GM23338 (cell line): ENCODE results near the gene PIK3IP1. TPM values are rescaled to one million over a fixed set of nuclear protein-coding genes. Genes with fewer than 3 reads are reported as not detected.

Experiments
- ATAC-seq: fragments of 200-7000 bp; cut with Tn5 transposase; 3 replicates; pipeline ENCODE4 v1.9.1; 2020
- DNase-seq: peaks from one replicate; pipeline ENCODE4 v3.0.0-alpha.2; 2015; ENCODE audit warnings: low spot score
- H2AFZ ChIP-seq: fragments of 200-600 bp; sonication (generic); 2 replicates; pipeline ENCODE4 v1.8.0; 2016; ENCODE audit warnings: antibody characterized with exemption, mild to moderate bottlenecking, moderate library complexity
- H3F3A ChIP-seq: fragments of 200-600 bp; sonication (generic); replicated peaks from 2 replicates; pipeline ENCODE4 v1.8.0; 2017; ENCODE audit warnings: antibody characterized with exemption, mixed run types, low read depth
- H3K27ac ChIP-seq: fragments of 200-600 bp; sonication (generic); 2 replicates; pipeline ENCODE4 v1.6.1; 2016; ENCODE audit warnings: low read depth
- H3K27me3 ChIP-seq: fragments of 200-600 bp; sonication (generic); 2 replicates; pipeline ENCODE4 v1.8.0; 2016; ENCODE audit warnings: mild to moderate bottlenecking, mixed run types, moderate library complexity; ENCODE audit not compliant: insufficient read depth
- H3K36me3 ChIP-seq: fragments of 200-600 bp; sonication (generic); 2 replicates; pipeline ENCODE4 v1.8.0; 2016; ENCODE audit warnings: mild to moderate bottlenecking; ENCODE audit not compliant: insufficient read depth
- H3K4me1 ChIP-seq: fragments of 200-600 bp; sonication (generic); 2 replicates; pipeline ENCODE4 v1.8.0; 2016; ENCODE audit warnings: mild to moderate bottlenecking, moderate library complexity; ENCODE audit not compliant: insufficient read depth
- H3K4me2 ChIP-seq: fragments of 200-600 bp; sonication (generic); 2 replicates; pipeline ENCODE4 v1.7.1; 2017; ENCODE audit warnings: mixed run types
- H3K4me3 ChIP-seq: fragments of 200-600 bp; sonication (generic); 2 replicates; pipeline ENCODE4 v1.6.1; 2016; ENCODE audit warnings: mixed run types
- H3K79me2 ChIP-seq: fragments of 200-600 bp; sonication (generic); replicated peaks from 2 replicates; pipeline ENCODE4 v1.8.0; 2017; ENCODE audit warnings: mild to moderate bottlenecking; ENCODE audit not compliant: insufficient read depth
- H3K9me2 ChIP-seq: fragments of 200-600 bp; sonication (generic); 2 replicates; pipeline ENCODE4 v1.8.0; 2017; ENCODE audit not compliant: insufficient read depth
- H4K20me1 ChIP-seq: fragments of 200-600 bp; sonication (generic); replicated peaks from 2 replicates; pipeline ENCODE4 v1.8.0; 2017; ENCODE audit warnings: mild to moderate bottlenecking; ENCODE audit not compliant: insufficient read depth
- H3K27ac Mint-ChIP-seq: 2 replicates; pipeline ENCODE4 v1.8.0; 2020; ENCODE audit warnings: inconsistent platforms, mild to moderate bottlenecking, moderate library complexity, mixed read lengths
- H3K27me3 Mint-ChIP-seq: 3 replicates; pipeline ENCODE4 v1.8.0; 2022; ENCODE audit warnings: low read depth, mild to moderate bottlenecking, moderate library complexity, mixed read lengths, inconsistent platforms; ENCODE audit not compliant: insufficient read depth, poor library complexity
- H3K36me3 Mint-ChIP-seq: 3 replicates; pipeline ENCODE4 v1.8.0; 2021; ENCODE audit warnings: low read depth, mild to moderate bottlenecking, inconsistent platforms, moderate library complexity, mixed read lengths
- H3K4me1 Mint-ChIP-seq: 3 replicates; pipeline ENCODE4 v1.8.0; 2020; ENCODE audit warnings: mild to moderate bottlenecking, inconsistent platforms, mixed read lengths
- H3K4me3 Mint-ChIP-seq: 3 replicates; pipeline ENCODE4 v1.8.0; 2021; ENCODE audit warnings: moderate library complexity, mild to moderate bottlenecking, inconsistent platforms, mixed read lengths
- H3K9me3 Mint-ChIP-seq: 3 replicates; pipeline ENCODE4 v1.8.0; 2020; ENCODE audit warnings: moderate library complexity, mild to moderate bottlenecking, inconsistent platforms, mixed read lengths
- EZH2 ChIP-seq: fragments of 200-600 bp; sonication (generic); IDR thresholded peaks from one replicate; pipeline ENCODE4 v1.8.0; 2017; ENCODE audit warnings: antibody characterized with exemption, mild to moderate bottlenecking, low read depth; ENCODE audit not compliant: unreplicated experiment
- JUNB ChIP-seq: IDR thresholded peaks from one replicate; pipeline ENCODE4 v1.6.1; 2016; ENCODE audit warnings: antibody characterized with exemption; ENCODE audit not compliant: unreplicated experiment
- NANOG ChIP-seq: IDR thresholded peaks from 2 replicates; pipeline ENCODE4 v1.6.1; 2016; ENCODE audit warnings: antibody characterized with exemption, borderline replicate concordance
- STAT1 ChIP-seq: IDR thresholded peaks from one replicate; pipeline ENCODE4 v1.6.1; 2016; ENCODE audit warnings: antibody characterized with exemption; ENCODE audit not compliant: unreplicated experiment
- ZNF462 ChIP-seq: fragments of 250-450 bp; sonication (Bioruptor Pico); IDR thresholded peaks from 2 replicates; pipeline ENCODE4 v1.5.0; 2020; ENCODE audit warnings: mild to moderate bottlenecking, moderate library complexity
- polyA plus RNA-seq: library from polyadenylated mRNA; unstranded; fragments of >200 nt; fragmentation: Nextera tagmentation; extraction: Ambion mirVana; gene quantifications from 2 replicates; pipeline ENCODE4 v1.2.1, GENCODE V29; 2016
- total RNA-seq: library from RNA; depleted of rRNA; stranded (reverse); fragments of >200 nt; shearing (Covaris generic); gene quantifications from 2 replicates; pipeline ENCODE4 v1.2.3, GENCODE V29; 2014

The PIK3IP1 gene
- total and polyA plus RNA-seq, 2 experiments from 2014 or later: 1.1 to 2.2 TPM

GRCh38 chr22:31290494-31291471 is 1.5 kb downstream of the PIK3IP1 start (continued):
- TF ChIP-seq ZNF462 (CRISPR knock-in tag) (no peak), EZH2 (peak; percentile 45)

- no peaks in the 10 kb centered on the region for H3K79me2 ChIP-seq
- no peak overlapping the region; the same call in 2 of the 3 replicates for H3K4me3 Mint-ChIP-seq
- peaks cover 22% of the 10 kb centered on the region for H3K4me1 Mint-ChIP-seq
- TF ChIP-seq ZNF462 (CRISPR knock-in tag): no peak
- TF ChIP-seq NANOG: no peak
- TF ChIP-seq STAT1: no peak
- no peak for TF ChIP-seq JUNB
These were observed 2.9 kb downstream of the PIK3IP1 start for GRCh38 chr22:31289344-31289743.

More at GRCh38 chr22:31289344-31289743, 2.9 kb downstream of the PIK3IP1 start:
- ATAC-seq (no peak), DNase-seq (no peak)
- no peaks in the 10 kb centered on the region for H3K36me3 ChIP-seq
- H3K9me2 ChIP-seq: no peaks in the 10 kb centered on the region
- H3K4me2 ChIP-seq: no peak overlapping the region
- 0 out of 2 replicates have a peak, but pooled peaks cover 8% of the 10 kb centered on the region for H3K4me1 ChIP-seq
- H3K4me3 ChIP-seq: no peak overlapping the region
- H3K27me3 ChIP-seq: peaks cover 26% of the 10 kb centered on the region
- Mint-ChIP-seq H3K9me3 (no peaks in the 10 kb centered on the region), H3K27me3 (peaks cover 21% of the 10 kb centered on the region), H3K36me3 (no peaks in the 10 kb centered on the region), H3K27ac (no peak overlapping the region)
- H3K27ac ChIP-seq: no peak overlapping the region
- H2AFZ ChIP-seq: no peak overlapping the region
- no peaks in the 10 kb centered on the region for H4K20me1 ChIP-seq
- peaks cover 8% of the 10 kb centered on the region; the same call in 1 of the 2 replicates for H3F3A ChIP-seq
